A549 (cell line): ENCODE results near the gene SLC15A2.

Experiments used
- CHD2 ChIP-seq: fragments of 150-350 bp; IDR thresholded peaks from 2 replicates; pipeline ENCODE4 v1.6.1; 2014; ENCODE audit warnings: low read length; ENCODE audit not compliant: partially characterized antibody
- JUN ChIP-seq, 2 experiments: fragments of >200 bp; sonication (Bioruptor Twin); formaldehyde crosslinking; IDR thresholded peaks; 2 replicates in 1 of 2; 3 replicates in 1 of 2; pipeline ENCODE4 v1.6.1; 2016 to 2017
- POLR2A ChIP-seq: IDR thresholded peaks from 2 replicates; pipeline ENCODE4 v1.6.1; 2012; ENCODE audit warnings: mild to moderate bottlenecking, low read length
- USF2 ChIP-seq: fragments of 450-650 bp; IDR thresholded peaks from 2 replicates; pipeline ENCODE4 v1.6.1; 2014; ENCODE audit warnings: antibody characterized with exemption
- TF ChIP-seq, protein P1 (sequence below): fragments of >200 bp; sonication (Bioruptor Twin); formaldehyde crosslinking; IDR thresholded peaks from 3 replicates; pipeline ENCODE4 v1.5.1; 2016
- TF ChIP-seq, protein P2 (sequence below): fragments of 250-450 bp; sonication (Bioruptor Pico); IDR thresholded peaks from 2 replicates; pipeline ENCODE4 v1.5.0; 2021; ENCODE audit warnings: mild to moderate bottlenecking, moderate library complexity, borderline replicate concordance

GRCh38 chr3:121943431-121943830, 49.2 kb downstream of the SLC15A2 start:
- TF ChIP-seq POLR2A, result no peak
- TF ChIP-seq CHD2, result no peak
- TF ChIP-seq, protein P1, sequence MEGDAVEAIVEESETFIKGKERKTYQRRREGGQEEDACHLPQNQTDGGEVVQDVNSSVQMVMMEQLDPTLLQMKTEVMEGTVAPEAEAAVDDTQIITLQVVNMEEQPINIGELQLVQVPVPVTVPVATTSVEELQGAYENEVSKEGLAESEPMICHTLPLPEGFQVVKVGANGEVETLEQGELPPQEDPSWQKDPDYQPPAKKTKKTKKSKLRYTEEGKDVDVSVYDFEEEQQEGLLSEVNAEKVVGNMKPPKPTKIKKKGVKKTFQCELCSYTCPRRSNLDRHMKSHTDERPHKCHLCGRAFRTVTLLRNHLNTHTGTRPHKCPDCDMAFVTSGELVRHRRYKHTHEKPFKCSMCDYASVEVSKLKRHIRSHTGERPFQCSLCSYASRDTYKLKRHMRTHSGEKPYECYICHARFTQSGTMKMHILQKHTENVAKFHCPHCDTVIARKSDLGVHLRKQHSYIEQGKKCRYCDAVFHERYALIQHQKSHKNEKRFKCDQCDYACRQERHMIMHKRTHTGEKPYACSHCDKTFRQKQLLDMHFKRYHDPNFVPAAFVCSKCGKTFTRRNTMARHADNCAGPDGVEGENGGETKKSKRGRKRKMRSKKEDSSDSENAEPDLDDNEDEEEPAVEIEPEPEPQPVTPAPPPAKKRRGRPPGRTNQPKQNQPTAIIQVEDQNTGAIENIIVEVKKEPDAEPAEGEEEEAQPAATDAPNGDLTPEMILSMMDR, result no peak
- TF ChIP-seq USF2, result no peak
- no peak for TF ChIP-seq JUN (IDR thresholded peaks at IDR 0.05)
- TF ChIP-seq, protein P2, sequence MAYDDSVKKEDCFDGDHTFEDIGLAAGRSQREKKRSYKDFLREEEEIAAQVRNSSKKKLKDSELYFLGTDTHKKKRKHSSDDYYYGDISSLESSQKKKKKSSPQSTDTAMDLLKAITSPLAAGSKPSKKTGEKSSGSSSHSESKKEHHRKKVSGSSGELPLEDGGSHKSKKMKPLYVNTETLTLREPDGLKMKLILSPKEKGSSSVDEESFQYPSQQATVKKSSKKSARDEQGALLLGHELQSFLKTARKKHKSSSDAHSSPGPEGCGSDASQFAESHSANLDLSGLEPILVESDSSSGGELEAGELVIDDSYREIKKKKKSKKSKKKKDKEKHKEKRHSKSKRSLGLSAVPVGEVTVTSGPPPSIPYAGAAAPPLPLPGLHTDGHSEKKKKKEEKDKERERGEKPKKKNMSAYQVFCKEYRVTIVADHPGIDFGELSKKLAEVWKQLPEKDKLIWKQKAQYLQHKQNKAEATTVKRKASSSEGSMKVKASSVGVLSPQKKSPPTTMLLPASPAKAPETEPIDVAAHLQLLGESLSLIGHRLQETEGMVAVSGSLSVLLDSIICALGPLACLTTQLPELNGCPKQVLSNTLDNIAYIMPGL (CRISPR knock-in tag), result no peak
